DOHH2 (cell line): ENCODE results near the gene SEC22A.

Experiments used
- EZH2phosphoT487 ChIP-seq: fragments of 200-600 bp; sonication (generic); IDR thresholded peaks from 2 replicates; pipeline ENCODE4 v1.6.1; 2017; ENCODE audit warnings: borderline replicate concordance, mild to moderate bottlenecking, antibody characterized with exemption, low read length, moderate library complexity, mixed read lengths
- TF ChIP-seq, protein P1 (sequence below): fragments of 200-600 bp; sonication (generic); IDR thresholded peaks from one replicate; pipeline ENCODE4 v1.5.1; 2014; ENCODE audit warnings: antibody characterized with exemption, mild to moderate bottlenecking, low read depth, low read length; ENCODE audit not compliant: poor library complexity, severe bottlenecking

- TF ChIP-seq, protein P1, sequence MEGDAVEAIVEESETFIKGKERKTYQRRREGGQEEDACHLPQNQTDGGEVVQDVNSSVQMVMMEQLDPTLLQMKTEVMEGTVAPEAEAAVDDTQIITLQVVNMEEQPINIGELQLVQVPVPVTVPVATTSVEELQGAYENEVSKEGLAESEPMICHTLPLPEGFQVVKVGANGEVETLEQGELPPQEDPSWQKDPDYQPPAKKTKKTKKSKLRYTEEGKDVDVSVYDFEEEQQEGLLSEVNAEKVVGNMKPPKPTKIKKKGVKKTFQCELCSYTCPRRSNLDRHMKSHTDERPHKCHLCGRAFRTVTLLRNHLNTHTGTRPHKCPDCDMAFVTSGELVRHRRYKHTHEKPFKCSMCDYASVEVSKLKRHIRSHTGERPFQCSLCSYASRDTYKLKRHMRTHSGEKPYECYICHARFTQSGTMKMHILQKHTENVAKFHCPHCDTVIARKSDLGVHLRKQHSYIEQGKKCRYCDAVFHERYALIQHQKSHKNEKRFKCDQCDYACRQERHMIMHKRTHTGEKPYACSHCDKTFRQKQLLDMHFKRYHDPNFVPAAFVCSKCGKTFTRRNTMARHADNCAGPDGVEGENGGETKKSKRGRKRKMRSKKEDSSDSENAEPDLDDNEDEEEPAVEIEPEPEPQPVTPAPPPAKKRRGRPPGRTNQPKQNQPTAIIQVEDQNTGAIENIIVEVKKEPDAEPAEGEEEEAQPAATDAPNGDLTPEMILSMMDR: no peak
- TF ChIP-seq EZH2phosphoT487: no peak
Observed at GRCh38 chr3:123281929-123282328, 80.2 kb downstream of the SEC22A start.
